HG03342 (cell line): ENCODE data around the gene ARL5B.
"Not testable (repeated sequence)": the region's sequence is repeated elsewhere in the genome, so short reads cannot be mapped to it uniquely, and the experiment has no call there.

Experiments used
- ATAC-seq: cut with Tn5 transposase; IDR thresholded peaks from one replicate; pipeline ENCODE4 v1.9.1; 2021; ENCODE audit warnings: mild to moderate bottlenecking, moderate library complexity; ENCODE audit not compliant: unreplicated experiment

Gene ARL5B

GRCh38 chr10:18659125-18659818, at the start of gene ARL5B:
Gene ARL5B, plus strand, starts transcription at chr10:18659431. Its CDS starts 207 bp downstream, at chr10:18659638.
- peak; percentile 89 for ATAC-seq

GRCh38 chr10:18610517-18610916, 48.7 kb upstream of the ARL5B start:
- no peak for ATAC-seq

- ATAC-seq = no peak
Measured at GRCh38 chr10:18611168-18611567, 48.1 kb upstream of the ARL5B start.

- ATAC-seq = no peak
Measured at GRCh38 chr10:18615618-18616017, 43.6 kb upstream of the ARL5B start.

- no peak for ATAC-seq
Measured at GRCh38 chr10:18616337-18616736, 42.9 kb upstream of the ARL5B start.

GRCh38 chr10:18619016-18619415, 40.2 kb upstream of the ARL5B start:
- ATAC-seq = no peak

GRCh38 chr10:18620856-18621255, 38.4 kb upstream of the ARL5B start:
- ATAC-seq = no peak

- not testable (repeated sequence) for ATAC-seq
Measured at GRCh38 chr10:18623671-18624070, 35.6 kb upstream of the ARL5B start.

GRCh38 chr10:18625886-18626285, 33.3 kb upstream of the ARL5B start:
- no peak for ATAC-seq

GRCh38 chr10:18627452-18628018, 31.7 kb upstream of the ARL5B start:
- not testable (repeated sequence) for ATAC-seq

- not testable (repeated sequence) for ATAC-seq
Measured at GRCh38 chr10:18632500-18632899, 26.7 kb upstream of the ARL5B start.

- no peak for ATAC-seq
Measured at GRCh38 chr10:18635995-18636394, 23.2 kb upstream of the ARL5B start.

- not testable (repeated sequence) for ATAC-seq
Measured at GRCh38 chr10:18637400-18637799, 21.8 kb upstream of the ARL5B start.

- not testable (repeated sequence) for ATAC-seq
Measured at GRCh38 chr10:18639719-18640118, 19.5 kb upstream of the ARL5B start.

- no peak for ATAC-seq
Measured at GRCh38 chr10:18647151-18647550, 12.1 kb upstream of the ARL5B start.

GRCh38 chr10:18647945-18648344, 11.3 kb upstream of the ARL5B start:
- no peak for ATAC-seq

GRCh38 chr10:18649364-18649959, 9.8 kb upstream of the ARL5B start:
- ATAC-seq = no peak

- ATAC-seq = no peak
Measured at GRCh38 chr10:18650404-18650997, 8.7 kb upstream of the ARL5B start.

- peak; percentile 98 for ATAC-seq
Measured at GRCh38 chr10:18651324-18652007, 7.8 kb upstream of the ARL5B start, which contains the start of gene NSUN6. Gene NSUN6, minus strand, starts transcription at chr10:18651587. Its CDS starts 384 bp downstream, at chr10:18651203.

GRCh38 chr10:18653112-18653511, 6.1 kb upstream of the ARL5B start:
- no peak for ATAC-seq

- no peak for ATAC-seq
Measured at GRCh38 chr10:18656724-18657123, 2.5 kb upstream of the ARL5B start.
